Coronary artery (tissue), 2 donors: ENCODE results near the gene SRRT.

Experiments
- DNase-seq: peaks from one replicate; pipeline ENCODE4 v3.0.0-alpha.2; 2017; ENCODE audit warnings: low spot score
- H3K27ac ChIP-seq, 2 donors: fragments of 200-600 bp; sonication (generic); one replicate each; pipeline ENCODE4 v1.5.1; 2016 to 2019
- H3K4me3 ChIP-seq: fragments of 200-600 bp; sonication (generic); 2 replicates; pipeline ENCODE4 v1.5.1; 2016; ENCODE audit warnings: mild to moderate bottlenecking, moderate library complexity
- CTCF ChIP-seq: fragments of 200-600 bp; sonication (generic); IDR thresholded peaks from one replicate; pipeline ENCODE4 v1.5.1; 2019; ENCODE audit warnings: antibody characterized with exemption

The SRRT gene

GRCh38 chr7:100865372-100865911 is 9.5 kb upstream of the SRRT start:
- peak overlapping the region; percentile 85 for H3K4me3 ChIP-seq

GRCh38 chr7:100865938-100866728 is 8.8 kb upstream of the SRRT start:
- DNase-seq = no peak
- Histone ChIP-seq H3K4me3 (peak overlapping the region; percentile 85), H3K27ac (peak overlapping the region; percentile 95 to 98)
- TF ChIP-seq CTCF = no peak

More at GRCh38 chr7:100865372-100865911, 9.5 kb upstream of the SRRT start:
- peak overlapping the region; percentile 95 to 98 for H3K27ac ChIP-seq
- no peak for TF ChIP-seq CTCF
- no peak for DNase-seq

- Histone ChIP-seq H3K4me3 (peak overlapping the region; percentile 85), H3K27ac (peak overlapping the region; percentile 95 to 98)
- DNase-seq = no peak
- TF ChIP-seq CTCF = no peak
Measured at GRCh38 chr7:100866729-100867039, 8.2 kb upstream of the SRRT start.

GRCh38 chr7:100867040-100867775 is 7.7 kb upstream of the SRRT start, which contains the start of gene TRIP6:
TRIP6 (plus strand) TSS chr7:100867387; CDS start chr7:100867498, 111 bp downstream.
- peak within 1 kb of the TSS; percentile 85 for H3K4me3 ChIP-seq
- DNase-seq = peak; percentile 95
- peak within 1 kb of the TSS; percentile 95 to 98 for H3K27ac ChIP-seq
- no peak for TF ChIP-seq CTCF

- DNase-seq = no peak
Measured at GRCh38 chr7:100867776-100868485, 7.0 kb upstream of the SRRT start.

More at GRCh38 chr7:100867776-100868485, 7.0 kb upstream of the SRRT start:
- peak overlapping the region; percentile 95 to 98 for H3K27ac ChIP-seq
- peak overlapping the region; percentile 85 for H3K4me3 ChIP-seq
- no peak for TF ChIP-seq CTCF
